WTC11 (cell line): Measurements from ENCODE around the gene UGT3A2. TPM values are rescaled to one million over a fixed set of nuclear protein-coding genes. Genes with fewer than 3 reads are reported as not detected.

ENCODE experiments used
- ATAC-seq: fragments of 200-7000 bp; cut with Tn5 transposase; 2 replicates; pipeline ENCODE4 v1.10.0; 2021; ENCODE audit warnings: mild to moderate bottlenecking, moderate library complexity
- CTCF ChIA-PET: fragments of 300-600 bp; sonication (Branson Sonifier 250); formaldehyde crosslinking; loops from one replicate; lab custom pipeline; 2021; ENCODE audit warnings: antibody characterized with exemption; lab: Charles Lee
- POLR2A ChIA-PET: fragments of 350-600 bp; sonication (Branson Sonifier 250); formaldehyde crosslinking; loops from one replicate; lab custom pipeline; 2021; ENCODE audit warnings: antibody characterized with exemption; lab: Charles Lee
- DNase-seq: peaks from one replicate; pipeline ENCODE4 v3.0.0; 2021; ENCODE audit warnings: low spot score
- H3K27ac Mint-ChIP-seq: 2 replicates; pipeline ENCODE4 v1.8.0; 2021; ENCODE audit warnings: mixed read lengths
- H3K27me3 Mint-ChIP-seq: 2 replicates; pipeline ENCODE4 v1.8.0; 2021; ENCODE audit warnings: low read depth, mild to moderate bottlenecking, moderate library complexity, mixed read lengths
- H3K36me3 Mint-ChIP-seq: 2 replicates; pipeline ENCODE4 v1.8.0; 2021; ENCODE audit warnings: mixed read lengths
- H3K4me1 Mint-ChIP-seq: 2 replicates; pipeline ENCODE4 v1.8.0; 2022; ENCODE audit warnings: mixed read lengths
- H3K4me3 Mint-ChIP-seq: 2 replicates; pipeline ENCODE4 v1.8.0; 2021; ENCODE audit warnings: mild to moderate bottlenecking, moderate library complexity, mixed read lengths
- H3K9me3 Mint-ChIP-seq: 2 replicates; pipeline ENCODE4 v1.8.0; 2021; ENCODE audit warnings: mixed read lengths
- E2F5 ChIP-seq: sonication (generic); formaldehyde crosslinking; IDR thresholded peaks from 2 replicates; pipeline ENCODE4 v1.8.1; 2022; ENCODE audit warnings: mild to moderate bottlenecking, moderate library complexity, missing genetic modification reagents
- ETV6 ChIP-seq: sonication (generic); formaldehyde crosslinking; IDR thresholded peaks from 2 replicates; pipeline ENCODE4 v1.8.1; 2022; ENCODE audit warnings: mild to moderate bottlenecking, missing genetic modification reagents
- FOXK1 ChIP-seq: sonication (generic); formaldehyde crosslinking; IDR thresholded peaks from 2 replicates; pipeline ENCODE4 v1.8.0; 2022; ENCODE audit warnings: mild to moderate bottlenecking, moderate library complexity, missing genetic modification reagents
- GRHL2 ChIP-seq: fragments of 250-450 bp; sonication (Bioruptor Pico); IDR thresholded peaks from 2 replicates; pipeline ENCODE4 v1.8.0; 2022; ENCODE audit warnings: mild to moderate bottlenecking, moderate library complexity; ENCODE audit not compliant: insufficient replicate concordance, severe bottlenecking
- HMGA2 ChIP-seq: fragments of 250-450 bp; sonication (Bioruptor Pico); IDR thresholded peaks from 2 replicates; pipeline ENCODE4 v1.4.0; 2021; ENCODE audit warnings: mild to moderate bottlenecking, moderate library complexity
- MXD4 ChIP-seq: fragments of 250-450 bp; sonication (Bioruptor Pico); IDR thresholded peaks from 2 replicates; pipeline ENCODE4 v1.8.0; 2021; ENCODE audit warnings: mild to moderate bottlenecking, moderate library complexity, borderline replicate concordance
- NFYB ChIP-seq: sonication (generic); formaldehyde crosslinking; conservative IDR thresholded peaks from 2 replicates; pipeline ENCODE4 v1.8.0; 2022; ENCODE audit warnings: low read depth, missing genetic modification reagents
- SOX15 ChIP-seq: fragments of 250-450 bp; sonication (Bioruptor Pico); IDR thresholded peaks from 2 replicates; pipeline ENCODE4 v1.9.0; 2021; ENCODE audit warnings: mild to moderate bottlenecking
- TCF7 ChIP-seq: sonication (generic); formaldehyde crosslinking; IDR thresholded peaks from 2 replicates; pipeline ENCODE4 v1.8.0; 2022; ENCODE audit warnings: mild to moderate bottlenecking, low read depth, missing genetic modification reagents, moderate library complexity
- TEAD1 ChIP-seq: sonication (generic); formaldehyde crosslinking; IDR thresholded peaks from 2 replicates; pipeline ENCODE4 v1.8.0; 2022; ENCODE audit warnings: mild to moderate bottlenecking, missing genetic modification reagents
- ZBTB21 ChIP-seq: sonication (generic); formaldehyde crosslinking; IDR thresholded peaks from 2 replicates; pipeline ENCODE4 v1.8.1; 2023; ENCODE audit warnings: mild to moderate bottlenecking, missing genetic modification reagents, borderline replicate concordance
- ZNF232 ChIP-seq: sonication (generic); formaldehyde crosslinking; IDR thresholded peaks from 2 replicates; pipeline ENCODE4 v1.8.0; 2022; ENCODE audit warnings: mild to moderate bottlenecking, missing genetic modification reagents
- ZNF263 ChIP-seq: sonication (generic); formaldehyde crosslinking; IDR thresholded peaks from 2 replicates; pipeline ENCODE4 v1.8.1; 2022; ENCODE audit warnings: low read depth, mild to moderate bottlenecking, moderate library complexity, missing genetic modification reagents
- ZNF396 ChIP-seq: fragments of 250-450 bp; sonication (Bioruptor Pico); IDR thresholded peaks from 2 replicates; pipeline ENCODE4 v1.8.0; 2021; ENCODE audit warnings: mild to moderate bottlenecking, moderate library complexity, borderline replicate concordance
- ZNF423 ChIP-seq: fragments of 250-450 bp; sonication (Bioruptor Pico); IDR thresholded peaks from 2 replicates; pipeline ENCODE4 v2.1.2; 2022; ENCODE audit warnings: mild to moderate bottlenecking, moderate library complexity
- ZNF425 ChIP-seq: fragments of 250-450 bp; sonication (Bioruptor Pico); conservative IDR thresholded peaks from 2 replicates; pipeline ENCODE4 v1.9.0; 2021; ENCODE audit warnings: mild to moderate bottlenecking
- ZNF532 ChIP-seq: fragments of 250-450 bp; sonication (Bioruptor Pico); IDR thresholded peaks from 2 replicates; pipeline ENCODE4 v1.9.0; 2021; ENCODE audit warnings: mild to moderate bottlenecking, borderline replicate concordance
- total RNA-seq: library from RNA; stranded (reverse); gene quantifications from 3 replicates; pipeline ENCODE4 v1.2.3, GENCODE V29; 2021

Gene UGT3A2
- total RNA-seq, 1 experiment from 2014 or later = 13.6 TPM

- no peak for TF ChIP-seq ZBTB21
- TF ChIP-seq SOX15 (CRISPR knock-in tag) = no peak
- TF ChIP-seq GRHL2 (CRISPR knock-in tag) = no peak
- no peak for TF ChIP-seq MXD4
- TF ChIP-seq ZNF423 (CRISPR knock-in tag) = no peak
- no peak for TF ChIP-seq E2F5 (CRISPR knock-in tag)
- TF ChIP-seq NFYB (CRISPR knock-in tag) = no peak
Observed at GRCh38 chr5:36052538-36052937, 14.1 kb downstream of the UGT3A2 start (continued).

GRCh38 chr5:36049949-36050348 is 16.7 kb downstream of the UGT3A2 start:
- ChIA-PET CTCF (no interaction called here), POLR2A (interaction anchor here (0.8 kb wide), 1 partner anchor 153 kb away, joined by 3 read pairs; no protein-coding TSS in a partner anchor)
- DNase-seq = no peak
- ATAC-seq = no peak
- Mint-ChIP-seq H3K4me3 (no peak overlapping the region), H3K9me3 (no peaks in the 10 kb centered on the region), H3K27ac (no peak overlapping the region), H3K27me3 (no peaks in the 10 kb centered on the region), H3K36me3 (peaks cover 6% of the 10 kb centered on the region), H3K4me1 (no peaks in the 10 kb centered on the region)
- TF ChIP-seq TEAD1 (no peak), MXD4 (no peak), ZNF232 (CRISPR knock-in tag) (no peak), ZNF425 (CRISPR knock-in tag) (no peak), HMGA2 (CRISPR knock-in tag) (peak; percentile 99), FOXK1 (CRISPR knock-in tag) (no peak)

- ChIA-PET CTCF (interaction anchor here (0.6 to 1.3 kb wide), 2 partner anchors 32 to 383 kb away, joined by 3 to 5 read pairs; no protein-coding TSS in a partner anchor), POLR2A (no interaction called here)
- Mint-ChIP-seq H3K36me3 (peaks cover 6% of the 10 kb centered on the region), H3K27me3 (no peaks in the 10 kb centered on the region), H3K4me3 (no peak overlapping the region), H3K4me1 (no peaks in the 10 kb centered on the region), H3K27ac (no peak overlapping the region), H3K9me3 (no peaks in the 10 kb centered on the region)
- no peak for TF ChIP-seq ZNF232 (CRISPR knock-in tag)
- no peak for TF ChIP-seq TCF7 (CRISPR knock-in tag)
- no peak for TF ChIP-seq ZNF532
- TF ChIP-seq ETV6 (CRISPR knock-in tag) = no peak
- no peak for TF ChIP-seq ZNF396
- TF ChIP-seq ZNF263 (CRISPR knock-in tag) = no peak
- TF ChIP-seq FOXK1 (CRISPR knock-in tag) = no peak
- DNase-seq (no peak), ATAC-seq (no peak)
Observed at GRCh38 chr5:36047384-36048160, 19.1 kb downstream of the UGT3A2 start.
